ENCODE measurements around the gene TANGO2. TPM values are rescaled to one million over a fixed set of nuclear protein-coding genes. Genes with fewer than 3 reads are reported as not detected.

Gene TANGO2
- total RNA-seq, 1 donor from 2014 or later = 10.0 TPM

- Histone ChIP-seq H4K20me1 (ENCODE audit: low read depth) (peaks cover 64% of the 10 kb centered on the region), H3K27me3 (no peaks in the 10 kb centered on the region), H3K9ac (no peak overlapping the region), H3K4me2 (no peak overlapping the region), H3K4me1 (no peaks in the 10 kb centered on the region), H3K9me3 (ENCODE audit: low read depth) (no peaks in the 10 kb centered on the region), H3K79me2 (ENCODE audit: low read depth) (peaks cover 24% of the 10 kb centered on the region), H3K4me3 (no peak overlapping the region), H2AFZ (replicated peaks) (no peak overlapping the region), H3F3A (ENCODE audit: low read depth) (peaks cover 38% of the 10 kb centered on the region), H3K36me3 (peaks cover 8% of the 10 kb centered on the region), H3K27ac (no peak overlapping the region)
- no peak overlapping the region for H3K4me3 Mint-ChIP-seq
- TF ChIP-seq CTCF (IDR thresholded peaks at IDR 0.05) = no peak
- no peak for TF ChIP-seq EZH2phosphoT487 (IDR thresholded peaks at IDR 0.05)
- TF ChIP-seq EZH2 (IDR thresholded peaks at IDR 0.05) = no peak
- peaks cover 19% of the 10 kb centered on the region for H3K36me3 Mint-ChIP-seq
- no peaks in the 10 kb centered on the region for H3K4me1 Mint-ChIP-seq
- no peak overlapping the region for H3K27ac Mint-ChIP-seq
- no peak for DNase-seq (ENCODE audit: low spot score)
- no peaks in the 10 kb centered on the region for H3K9me3 Mint-ChIP-seq
- peaks cover 8% of the 10 kb centered on the region for H3K27me3 Mint-ChIP-seq (ENCODE audit: insufficient read depth, low read depth)
Observed at GRCh38 chr22:20107471-20107901, 86.6 kb downstream of the TANGO2 start.

GRCh38 chr22:20107951-20108756, 87.2 kb downstream of the TANGO2 start:
- H3K79me2 ChIP-seq (ENCODE audit: low read depth) = peaks cover 18% of the 10 kb centered on the region
- no peaks in the 10 kb centered on the region for H3K4me1 ChIP-seq
- DNase-seq (ENCODE audit: low spot score) = no peak
- H3K27ac ChIP-seq = no peak overlapping the region
- H3F3A ChIP-seq (ENCODE audit: low read depth) = peaks cover 38% of the 10 kb centered on the region
- H2AFZ ChIP-seq (replicated peaks) = no peak overlapping the region
- Mint-ChIP-seq H3K9me3 (no peaks in the 10 kb centered on the region), H3K36me3 (peaks cover 17% of the 10 kb centered on the region), H3K4me1 (no peaks in the 10 kb centered on the region), H3K4me3 (no peak overlapping the region), H3K27me3 (ENCODE audit: insufficient read depth, low read depth) (peaks cover 8% of the 10 kb centered on the region), H3K27ac (no peak overlapping the region)
- H3K27me3 ChIP-seq = no peaks in the 10 kb centered on the region
- no peaks in the 10 kb centered on the region for H3K9me3 ChIP-seq (ENCODE audit: low read depth)
- peaks cover 5% of the 10 kb centered on the region for H3K36me3 ChIP-seq
- no peak overlapping the region for H3K4me2 ChIP-seq
- no peak overlapping the region for H3K4me3 ChIP-seq
- no peak overlapping the region for H3K9ac ChIP-seq
- peaks cover 60% of the 10 kb centered on the region for H4K20me1 ChIP-seq (ENCODE audit: low read depth)
- TF ChIP-seq EZH2phosphoT487 (IDR thresholded peaks at IDR 0.05) (no peak), EZH2 (IDR thresholded peaks at IDR 0.05) (no peak), CTCF (IDR thresholded peaks at IDR 0.05) (no peak)

- H3K36me3 Mint-ChIP-seq = peaks cover 12% of the 10 kb centered on the region
- Histone ChIP-seq H3K27me3 (no peaks in the 10 kb centered on the region), H3K9me3 (ENCODE audit: low read depth) (no peaks in the 10 kb centered on the region), H3K36me3 (no peaks in the 10 kb centered on the region), H4K20me1 (ENCODE audit: low read depth) (peaks cover 54% of the 10 kb centered on the region), H3K4me2 (no peak overlapping the region), H3K27ac (no peak overlapping the region), H3K79me2 (ENCODE audit: low read depth) (peaks cover 11% of the 10 kb centered on the region), H3K9ac (no peak overlapping the region), H2AFZ (replicated peaks) (no peak overlapping the region), H3K4me3 (no peak overlapping the region), H3K4me1 (no peaks in the 10 kb centered on the region), H3F3A (ENCODE audit: low read depth) (peaks cover 39% of the 10 kb centered on the region)
- TF ChIP-seq EZH2 (IDR thresholded peaks at IDR 0.05) (no peak), EZH2phosphoT487 (IDR thresholded peaks at IDR 0.05) (no peak), CTCF (IDR thresholded peaks at IDR 0.05) (no peak)
- H3K27ac Mint-ChIP-seq = no peak overlapping the region
- no peaks in the 10 kb centered on the region for H3K4me1 Mint-ChIP-seq
- no peak overlapping the region for H3K4me3 Mint-ChIP-seq
- peaks cover 8% of the 10 kb centered on the region for H3K27me3 Mint-ChIP-seq (ENCODE audit: insufficient read depth, low read depth)
- no peaks in the 10 kb centered on the region for H3K9me3 Mint-ChIP-seq
- no peak for DNase-seq (ENCODE audit: low spot score)
Observed at GRCh38 chr22:20108757-20109230, 87.9 kb downstream of the TANGO2 start.
